Prostate gland (tissue), 2 donors: ENCODE results near the gene ERVW-1. TPM values are rescaled to one million over a fixed set of nuclear protein-coding genes. Genes with fewer than 3 reads are reported as not detected.

ENCODE experiments used
- DNase-seq: peaks from one replicate; pipeline ENCODE4 v3.0.0-alpha.2; 2019; ENCODE audit warnings: low spot score
- H3K27ac ChIP-seq, 2 donors: fragments of 200-600 bp; sonication (generic); 2 replicates each; pipeline ENCODE4 v1.5.1; 2017 to 2019
- H3K27me3 ChIP-seq: fragments of 200-600 bp; sonication (generic); replicated peaks from 2 replicates; pipeline ENCODE4 v1.5.1; 2019; ENCODE audit not compliant: insufficient read depth
- H3K36me3 ChIP-seq, 2 donors: fragments of 200-600 bp; sonication (generic); 1 replicate in 1 of 2; 2 replicates in 1 of 2; pipeline versions ENCODE4 v1.5.1 to v1.8.1; 2017 to 2019
- H3K4me1 ChIP-seq: fragments of 200-600 bp; sonication (generic); replicated peaks from 2 replicates; pipeline ENCODE4 v1.5.1; 2019
- H3K4me3 ChIP-seq, 2 donors: fragments of 200-600 bp; sonication (generic); 2 replicates each; pipeline ENCODE4 v1.5.1; 2017 to 2019
- H3K9me3 ChIP-seq: fragments of 200-600 bp; sonication (generic); 2 replicates; pipeline ENCODE4 v1.5.1; 2017
- POLR2A ChIP-seq: fragments of 450-650 bp; IDR thresholded peaks from one replicate; pipeline ENCODE4 v1.6.1; 2016; ENCODE audit warnings: antibody characterized with exemption, mild to moderate bottlenecking
- POLR2AphosphoS5 ChIP-seq: sonication (generic); formaldehyde crosslinking; IDR thresholded peaks from one replicate; pipeline ENCODE4 v1.6.1; 2017; ENCODE audit warnings: antibody characterized with exemption
- WGBS: methylation state at CpG from one replicate; pipeline ENCODE4 v1.1.5; 2018; 5-methylcytosine and 5-hydroxymethylcytosine counted together
- intact Hi-C: fragments of 100-400 bp; cut with DNase I; formaldehyde crosslinking; loops from one replicate; pipeline ENCODE4 v1.14.2; 2022
- total RNA-seq, 2 donors: library from RNA; depleted of rRNA; stranded (reverse); fragments of >200 nt; gene quantifications; one replicate each; pipeline ENCODE4 v1.1.0, GENCODE V29; 2016
- TF ChIP-seq, protein P1 (sequence below), 4 experiments: fragments of 200-600 bp in 2 of 4; fragments of 450-650 bp in 2 of 4; sonication (generic) in 2 of 4; IDR thresholded peaks; 1 replicate in 3 of 4; 2 replicates in 1 of 4; pipeline ENCODE4 v1.5.1; 2016 to 2019; ENCODE audit warnings: antibody characterized with exemption in 4 of 4, mild to moderate bottlenecking in 2 of 4, moderate library complexity in 2 of 4

The ERVW-1 gene
- total RNA-seq, 2 donors from 2014 or later, result 1.8 TPM; not detected in 1

DNA sequence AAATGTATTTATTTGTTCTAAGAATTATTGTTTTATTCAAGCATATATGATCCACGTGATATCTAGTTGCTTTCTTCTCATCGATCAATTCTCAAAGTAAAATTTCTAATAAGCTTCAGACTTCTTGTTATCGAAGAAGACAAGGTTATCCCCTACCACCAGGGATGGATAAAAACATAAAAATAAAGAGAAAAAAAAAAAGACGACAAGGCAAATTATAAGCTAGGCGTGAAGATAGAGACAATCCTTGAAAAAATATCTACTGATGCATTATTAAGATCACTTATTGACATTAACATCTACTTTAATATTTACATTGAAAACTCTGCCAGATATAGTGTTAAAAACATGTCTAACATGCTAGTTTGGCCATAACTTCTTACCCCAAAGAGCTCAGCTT, 31.2 kb upstream of the ERVW-1 start:
- TF ChIP-seq, protein P1, sequence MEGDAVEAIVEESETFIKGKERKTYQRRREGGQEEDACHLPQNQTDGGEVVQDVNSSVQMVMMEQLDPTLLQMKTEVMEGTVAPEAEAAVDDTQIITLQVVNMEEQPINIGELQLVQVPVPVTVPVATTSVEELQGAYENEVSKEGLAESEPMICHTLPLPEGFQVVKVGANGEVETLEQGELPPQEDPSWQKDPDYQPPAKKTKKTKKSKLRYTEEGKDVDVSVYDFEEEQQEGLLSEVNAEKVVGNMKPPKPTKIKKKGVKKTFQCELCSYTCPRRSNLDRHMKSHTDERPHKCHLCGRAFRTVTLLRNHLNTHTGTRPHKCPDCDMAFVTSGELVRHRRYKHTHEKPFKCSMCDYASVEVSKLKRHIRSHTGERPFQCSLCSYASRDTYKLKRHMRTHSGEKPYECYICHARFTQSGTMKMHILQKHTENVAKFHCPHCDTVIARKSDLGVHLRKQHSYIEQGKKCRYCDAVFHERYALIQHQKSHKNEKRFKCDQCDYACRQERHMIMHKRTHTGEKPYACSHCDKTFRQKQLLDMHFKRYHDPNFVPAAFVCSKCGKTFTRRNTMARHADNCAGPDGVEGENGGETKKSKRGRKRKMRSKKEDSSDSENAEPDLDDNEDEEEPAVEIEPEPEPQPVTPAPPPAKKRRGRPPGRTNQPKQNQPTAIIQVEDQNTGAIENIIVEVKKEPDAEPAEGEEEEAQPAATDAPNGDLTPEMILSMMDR (IDR thresholded peaks at IDR 0.05), result no peak
- TF ChIP-seq POLR2A (no peak), POLR2AphosphoS5 (no peak)
- Histone ChIP-seq H3K4me3 (no peak overlapping the region), H3K27ac (no peak overlapping the region), H3K9me3 (no peaks in the 10 kb centered on the region), H3K27me3 (no peaks in the 10 kb centered on the region), H3K36me3 (no peaks in the 10 kb centered on the region), H3K4me1 (no peaks in the 10 kb centered on the region)
- 92% methylated on average over 5 of the region's 5 CpGs for whole genome bisulfite sequencing
- DNase-seq, result no peak
- intact Hi-C loops, result no loop called here

DNA sequence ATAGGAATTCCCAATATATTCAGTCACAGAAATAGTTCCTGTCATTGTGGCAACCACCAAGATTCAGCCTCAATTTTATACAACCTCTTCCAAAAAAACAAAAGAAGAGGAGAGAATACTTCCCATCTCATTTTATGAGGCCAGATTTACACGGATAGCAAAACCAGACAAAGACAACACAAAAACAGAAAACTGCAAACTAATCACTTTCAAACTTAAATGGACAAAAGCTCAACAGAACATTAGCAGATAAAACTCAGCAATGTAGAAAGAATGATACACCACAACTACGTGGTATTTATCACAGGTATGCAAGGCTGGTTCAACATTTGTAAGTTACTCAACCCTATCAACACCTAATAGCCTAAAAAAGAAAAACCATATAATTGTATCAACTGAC, 28.6 kb upstream of the ERVW-1 start:
- Histone ChIP-seq H3K36me3 (no peaks in the 10 kb centered on the region), H3K9me3 (no peaks in the 10 kb centered on the region), H3K27ac (no peak overlapping the region), H3K4me3 (no peak overlapping the region), H3K4me1 (no peaks in the 10 kb centered on the region), H3K27me3 (no peaks in the 10 kb centered on the region)
- DNase-seq, result no peak
- TF ChIP-seq, protein P1 (IDR thresholded peaks at IDR 0.05), result no peak
- TF ChIP-seq POLR2A, result no peak
- TF ChIP-seq POLR2AphosphoS5, result no peak
- intact Hi-C loops, result no loop called here
- WGBS, result 86% methylated on average over 2 of the region's 2 CpGs

DNA sequence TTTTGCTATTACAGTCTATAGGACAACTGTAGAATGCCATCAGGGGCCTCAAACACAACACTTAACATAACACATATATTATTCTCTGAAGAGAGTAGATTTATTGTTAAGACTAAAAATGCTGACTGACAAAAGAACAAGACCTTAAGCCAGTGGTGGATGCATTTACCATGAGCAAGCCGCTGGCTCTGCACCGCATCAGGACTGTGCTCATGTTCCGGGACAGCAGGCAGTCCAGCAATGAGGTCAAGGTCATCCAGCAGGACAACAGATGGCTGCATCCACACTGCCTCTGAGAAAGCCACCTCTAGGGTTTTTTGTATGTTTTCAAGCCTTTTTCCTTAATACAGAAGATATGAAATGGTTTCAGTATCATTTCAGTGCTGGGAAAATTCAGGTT, 26.8 kb upstream of the ERVW-1 start:
- Histone ChIP-seq H3K27me3 (no peaks in the 10 kb centered on the region), H3K9me3 (no peaks in the 10 kb centered on the region), H3K4me1 (no peaks in the 10 kb centered on the region), H3K36me3 (peaks cover 0 to 7% of the 10 kb centered on the region in 2 donors), H3K4me3 (no peak overlapping the region), H3K27ac (no peak overlapping the region)
- no peak for TF ChIP-seq POLR2AphosphoS5
- no peak for TF ChIP-seq POLR2A
- TF ChIP-seq, protein P1 (IDR thresholded peaks at IDR 0.05), result no peak
- no peak for DNase-seq
- WGBS, result 89% methylated on average over 3 of the region's 3 CpGs
- intact Hi-C loops, result no loop called here

- H3K4me3 ChIP-seq, result no peak overlapping the region
- intact Hi-C loops, result no loop called here
- 88% methylated on average over 2 of the region's 2 CpGs for WGBS
- TF ChIP-seq POLR2AphosphoS5 (no peak), POLR2A (no peak)
- TF ChIP-seq, protein P1 (IDR thresholded peaks at IDR 0.05), result no peak
- H3K9me3 ChIP-seq, result no peaks in the 10 kb centered on the region
- no peaks in the 10 kb centered on the region for H3K27me3 ChIP-seq
- H3K4me1 ChIP-seq, result no peaks in the 10 kb centered on the region
- no peak overlapping the region for H3K27ac ChIP-seq
- DNase-seq, result no peak
- H3K36me3 ChIP-seq, result peaks cover 0 to 7% of the 10 kb centered on the region in 2 donors
These were observed 26.0 kb upstream of the ERVW-1 start for GRCh38 chr7:92503767-92504166.

GRCh38 chr7:92498557-92498956, 20.8 kb upstream of the ERVW-1 start:
- Histone ChIP-seq H3K9me3 (no peaks in the 10 kb centered on the region), H3K27me3 (no peaks in the 10 kb centered on the region), H3K4me3 (no peak overlapping the region), H3K4me1 (no peaks in the 10 kb centered on the region), H3K36me3 (peaks cover 0 to 7% of the 10 kb centered on the region in 2 donors), H3K27ac (no peak overlapping the region)
- intact Hi-C loops, result no loop called here
- TF ChIP-seq POLR2AphosphoS5 (no peak), POLR2A (no peak)
- TF ChIP-seq, protein P1 (IDR thresholded peaks at IDR 0.05), result no peak
- no peak for DNase-seq
- 93% methylated on average over 2 of the region's 2 CpGs for WGBS
